K562 (cell line): ENCODE measurements around the gene OCSTAMP. TPM values are rescaled to one million over a fixed set of nuclear protein-coding genes. Genes with fewer than 3 reads are reported as not detected.

Experiments
- ATAC-seq: fragments of 200-7000 bp; cut with Tn5 transposase; 3 replicates; pipeline ENCODE4 v1.9.1; 2020; ENCODE audit warnings: moderate library complexity
- BruUV-seq: library from RNA; stranded (reverse); fragments of 400-500 nt; replicated peaks from 2 replicates; lab custom pipeline; 2021; lab: Mats Ljungman, UMichigan
- CTCF ChIA-PET: fragments of 300-600 bp; formaldehyde crosslinking; extraction: SDS; loops from one replicate; lab custom pipeline; 2021; ENCODE audit warnings: low intra/inter-chr PET ratio; lab: Yijun Ruan, JAX
- POLR2A ChIA-PET: fragments of 300-600, 350-650 bp; sonication (Branson Sonifier 250); formaldehyde crosslinking; extraction: SDS; loops from one replicate; lab custom pipeline; 2021; ENCODE audit warnings: antibody characterized with exemption, inconsistent platforms; lab: Yijun Ruan, JAX
- DNase-seq, 4 experiments: peaks; one replicate each; pipeline versions ENCODE4 v3.0.0 to v3.0.0-alpha.2; 2011 to 2018; ENCODE audit warnings: low spot score in 3 of 4, mixed read lengths in 3 of 4; ENCODE audit errors: extremely low read depth in 1 of 4
- FAIRE-seq: peaks from 2 replicates; lab custom pipeline; 2011; peaks lifted over from hg19 to GRCh38; lab: Jason Lieb, UNC
- H2AFZ ChIP-seq: 2 replicates; pipeline ENCODE4 v1.6.0; 2011; ENCODE audit warnings: low read depth, low read length, control low read depth, inconsistent platforms
- H3K27ac ChIP-seq: fragments of 200-600 bp; 3 replicates; pipeline ENCODE4 v1.8.0; 2011; ENCODE audit warnings: low read depth, mild to moderate bottlenecking, control low read depth, inconsistent platforms, low read length, moderate library complexity, mixed read lengths; ENCODE audit errors: extremely low read depth
- H3K27me3 ChIP-seq, 2 experiments: fragments of 300-600 bp in 1 of 2; 2 replicates in 1 of 2; 3 replicates in 1 of 2; pipeline versions ENCODE4 v1.6.0 to v1.8.0; 2011; ENCODE audit warnings: inconsistent platforms in 2 of 2, low read length in 2 of 2, mild to moderate bottlenecking in 1 of 2, mixed read lengths in 1 of 2, moderate library complexity in 1 of 2; ENCODE audit not compliant: control insufficient read depth in 2 of 2, insufficient read depth in 2 of 2
- H3K36me3 ChIP-seq: fragments of 300-600 bp; 3 replicates; pipeline ENCODE4 v1.8.0; 2011; ENCODE audit warnings: mild to moderate bottlenecking, low read length, inconsistent platforms; ENCODE audit not compliant: control insufficient read depth, insufficient read depth
- H3K4me1 ChIP-seq, 2 experiments: fragments of 200-600 bp in 1 of 2; replicated peaks in 1 of 2; 2 replicates in 1 of 2; 3 replicates in 1 of 2; pipeline versions ENCODE4 v1.5.1 to v1.8.0; 2011; ENCODE audit warnings: inconsistent platforms in 2 of 2, low read length in 2 of 2, mild to moderate bottlenecking in 1 of 2, mixed read lengths in 1 of 2, moderate library complexity in 1 of 2; ENCODE audit not compliant: control insufficient read depth in 2 of 2, insufficient read depth in 2 of 2
- H3K4me2 ChIP-seq: 2 replicates; pipeline ENCODE4 v1.6.1; 2011; ENCODE audit warnings: low read length, control low read depth, inconsistent platforms, mixed read lengths; ENCODE audit not compliant: insufficient read depth
- H3K4me3 ChIP-seq: fragments of 200-600 bp; sonication (generic), shearing (Covaris generic); 2 replicates; pipeline ENCODE4 v1.5.1; 2016; ENCODE audit warnings: control low read depth, inconsistent platforms
- H3K79me2 ChIP-seq: fragments of 200-600 bp; 3 replicates; pipeline ENCODE4 v1.8.0; 2011; ENCODE audit warnings: low read length, inconsistent platforms; ENCODE audit not compliant: control insufficient read depth, insufficient read depth
- H3K9ac ChIP-seq, 2 experiments: 2 replicates each; pipeline versions ENCODE4 v1.6.0 to v1.6.1; 2011; ENCODE audit warnings: low read depth in 2 of 2, low read length in 2 of 2, control low read depth in 1 of 2, inconsistent platforms in 1 of 2, mild to moderate bottlenecking in 1 of 2, mixed read lengths in 1 of 2; ENCODE audit not compliant: insufficient read depth in 1 of 2
- H3K9me1 ChIP-seq: one replicate; pipeline ENCODE4 v1.6.0; 2011; ENCODE audit warnings: inconsistent platforms, mild to moderate bottlenecking, low read length, moderate library complexity; ENCODE audit not compliant: control insufficient read depth, insufficient read depth
- H3K9me3 ChIP-seq: replicated peaks from 2 replicates; pipeline ENCODE4 v1.5.1; 2011; ENCODE audit warnings: low read depth, low read length, inconsistent platforms; ENCODE audit not compliant: control insufficient read depth, insufficient read depth
- H4K20me1 ChIP-seq: replicated peaks from 2 replicates; pipeline ENCODE4 v1.6.1; 2011; ENCODE audit warnings: low read length, inconsistent platforms, mixed read lengths; ENCODE audit not compliant: control insufficient read depth, insufficient read depth
- CTCF ChIP-seq, 3 experiments: IDR thresholded peaks in 2 of 3; conservative IDR thresholded peaks in 1 of 3; 2 replicates each; pipeline ENCODE4 v1.5.1; 2011 to 2012; ENCODE audit warnings: low read length in 3 of 3, mild to moderate bottlenecking in 3 of 3, control low read depth in 2 of 3, improper control_type of control experiment in 1 of 3, inconsistent platforms in 1 of 3, low read depth in 1 of 3, mixed read lengths in 1 of 3, moderate library complexity in 1 of 3; ENCODE audit not compliant: insufficient read depth in 2 of 3
- CTCFL ChIP-seq: IDR thresholded peaks from 2 replicates; pipeline ENCODE4 v1.6.1; 2011; ENCODE audit warnings: borderline replicate concordance, low read depth, mild to moderate bottlenecking, moderate library complexity, low read length; ENCODE audit not compliant: insufficient read depth, poor library complexity, severe bottlenecking
- RBM25 ChIP-seq: fragments of 200-400 bp; formaldehyde crosslinking; IDR thresholded peaks from 2 replicates; pipeline ENCODE4 v1.6.1; 2018; ENCODE audit warnings: low read length, low read depth, moderate library complexity; ENCODE audit not compliant: severe bottlenecking
- STAT5B ChIP-seq: fragments of 250-450 bp; sonication (Bioruptor Pico); IDR thresholded peaks from 2 replicates; pipeline ENCODE4 v1.8.0; 2021; ENCODE audit warnings: mild to moderate bottlenecking, inconsistent platforms
- ZNF232 ChIP-seq: sonication (generic); formaldehyde crosslinking; IDR thresholded peaks from 2 replicates; pipeline ENCODE4 v1.8.0; 2022; ENCODE audit warnings: mild to moderate bottlenecking, missing genetic modification reagents
- ZNF586 ChIP-seq: fragments of 450-650 bp; formaldehyde crosslinking; conservative IDR thresholded peaks from 2 replicates; pipeline ENCODE4 v1.4.0; 2020; ENCODE audit warnings: mild to moderate bottlenecking, moderate library complexity
- WGBS: fragments of 100-300 bp; shearing (Covaris generic); methylation state at CpG from one replicate; pipeline ENCODE4 v1.1.6; 2016; ENCODE audit warnings: low coverage, mixed read lengths; ENCODE audit not compliant: insufficient coverage; ENCODE audit errors: missing lambda C conversion rate; 5-methylcytosine and 5-hydroxymethylcytosine counted together
- in situ Hi-C: fragments of 300-500 bp; cut with MboI; formaldehyde crosslinking; loops from 4 replicates; pipeline ENCODE4 v1.15.0; 2018; ENCODE audit warnings: inconsistent platforms, mixed read lengths
- intact Hi-C: fragments of 100-400 bp; cut with micrococcal nuclease; formaldehyde crosslinking; loops from 2 replicates; pipeline ENCODE4 v1.14.2; 2022
- polyA plus RNA-seq, 8 experiments: library from polyadenylated mRNA; depleted of rRNA in 4 of 8; stranded (reverse) in 5 of 8; unstranded in 3 of 8; fragments of >200 nt; fragmentation: Nextera tagmentation in 2 of 8; fragmentation: Illumina TruSeq in 1 of 8; extraction: Ambion mirVana in 2 of 8; extraction: Trizol in 1 of 8; gene quantifications; 2 replicates each; pipeline versions ENCODE4 v1.2.1 to v1.2.3, GENCODE V29; 2011 to 2014; ENCODE audit warnings: inconsistent platforms in 1 of 8, missing spikeins in 1 of 8
- total RNA-seq, 7 experiments: library from RNA; depleted of rRNA in 6 of 7; stranded (reverse); fragments of >200 nt in 6 of 7; fragmentation: Illumina TruSeq in 2 of 7; extraction: Trizol in 2 of 7; gene quantifications; 2 replicates each; pipeline versions ENCODE4 v1.2.1 to v1.2.3, GENCODE V29; 2011 to 2021; ENCODE audit warnings: low replicate concordance in 1 of 7

Gene OCSTAMP
- total and polyA plus RNA-seq, 9 of the 15 experiments (the other 6 are each of a cell fraction or from before 2014, with no cell fraction given) = not detected

- no peak overlapping the region for H3K27ac ChIP-seq
- no peaks in the 10 kb centered on the region for H3K27me3 ChIP-seq
- no peaks in the 10 kb centered on the region for H3K36me3 ChIP-seq
- no peaks in the 10 kb centered on the region for H3K9me1 ChIP-seq
- no peaks in the 10 kb centered on the region for H4K20me1 ChIP-seq
- intact Hi-C loops = no loop called here
- H3K4me3 ChIP-seq = no peak overlapping the region
- no TSS peak for BruUV-seq
- FAIRE-seq (no peak), DNase-seq (no peak), ATAC-seq (peak; percentile 77; the same call in 2 of the 3 replicates)
- POLR2A ChIA-PET = no interaction called here
- no peaks in the 10 kb centered on the region for H3K79me2 ChIP-seq
- no peak overlapping the region for H3K9ac ChIP-seq
- 49% methylated on average over 4 of the region's 4 CpGs for WGBS
- no peaks in the 10 kb centered on the region for H3K9me3 ChIP-seq
- no peak overlapping the region for H2AFZ ChIP-seq
- no peaks in the 10 kb centered on the region for H3K4me1 ChIP-seq
- no peak overlapping the region for H3K4me2 ChIP-seq
- in situ Hi-C loops = no loop called here
- TF ChIP-seq ZNF232 (CRISPR knock-in tag) = no peak
- no peak for TF ChIP-seq ZNF586 (CRISPR knock-in tag)
- peak in 2 of 3 experiments; percentile 28 to 35; a peak in 2 of 6 replicates for TF ChIP-seq CTCF (IDR thresholded peaks at IDR 0.05 in 2 of 3, conservative IDR thresholded peaks at IDR 0.05 in 1 of 3; ENCODE audit: insufficient read depth in 2 of 3, low read depth in 1 of 3, low read length in 3 of 3)
- no peak for TF ChIP-seq STAT5B (CRISPR knock-in tag)
- peak; percentile 84 for TF ChIP-seq RBM25
- peak; percentile 32 for TF ChIP-seq CTCFL
- TF ChIP-seq, all 486 proteins: peak for 3
- CTCF ChIA-PET = no interaction called here
Observed at GRCh38 chr20:46592580-46593362, 42.3 kb upstream of the OCSTAMP start.
